ENCODE results near the gene PRR23E. TPM values are rescaled to one million over a fixed set of nuclear protein-coding genes. Genes with fewer than 3 reads are reported as not detected.

PRR23E gene
- total RNA-seq, 2 experiments from 2014 or later = not detected

GRCh38 chr3:127238602-127239001 is 45.7 kb downstream of the PRR23E start:
- H3K4me1 Mint-ChIP-seq (ENCODE audit: low read depth) = no peaks in the 10 kb centered on the region
- peaks cover 13% of the 10 kb centered on the region for H3K36me3 Mint-ChIP-seq (ENCODE audit: low read depth)
- Histone ChIP-seq H3K27me3 (ENCODE audit: control insufficient read depth in 1 of 2, insufficient read depth in 2 of 2, low read length in 2 of 2) (peaks cover 0 to 6% of the 10 kb centered on the region in 2 experiments), H3K4me1 (ENCODE audit: insufficient read depth, low read length) (no peaks in the 10 kb centered on the region), H3K4me3 (ENCODE audit: low read length) (no peak overlapping the region), H3K9me3 (ENCODE audit: control insufficient read depth in 1 of 2, insufficient read depth in 1 of 2, low read length in 2 of 2) (peaks cover 6 to 8% of the 10 kb centered on the region in 2 experiments), H3K27ac (ENCODE audit: low read depth in 1 of 2, low read length in 2 of 2) (no peak overlapping the region), H3K36me3 (ENCODE audit: insufficient read depth, low read length) (no peaks in the 10 kb centered on the region)
- DNase-seq (no peak), ATAC-seq (ENCODE audit: poor library complexity) (no peak)
- ChIA-PET CTCF (no interaction called here), POLR2A (interaction anchor here (0.6 kb wide), 1 partner anchor 676 kb away, joined by 3 read pairs; no protein-coding TSS in a partner anchor)
- no peak overlapping the region for H3K4me3 Mint-ChIP-seq
- peaks cover 15% of the 10 kb centered on the region for H3K9me3 Mint-ChIP-seq
- peaks cover 15% of the 10 kb centered on the region for H3K27me3 Mint-ChIP-seq
- H3K27ac Mint-ChIP-seq = no peak overlapping the region
- TF ChIP-seq CTCF (IDR thresholded peaks at IDR 0.05) = no peak
- intact Hi-C loops (cut with DNase I, micrococcal nuclease) = no loop called here

GRCh38 chr3:127247292-127247691 is 54.4 kb downstream of the PRR23E start:
- H3K4me1 Mint-ChIP-seq (ENCODE audit: low read depth) = no peaks in the 10 kb centered on the region
- H3K9me3 Mint-ChIP-seq = peaks cover 29% of the 10 kb centered on the region
- no peak overlapping the region for H3K27ac Mint-ChIP-seq
- H3K4me3 Mint-ChIP-seq = no peak overlapping the region
- CTCF ChIA-PET = no interaction called here
- H3K27ac ChIP-seq (ENCODE audit: low read depth in 1 of 2, low read length in 2 of 2) = no peak overlapping the region
- peaks cover 8 to 48% of the 10 kb centered on the region in 2 experiments for H3K9me3 ChIP-seq (ENCODE audit: control insufficient read depth in 1 of 2, insufficient read depth in 1 of 2, low read length in 2 of 2)
- no peak for DNase-seq
- H3K4me1 ChIP-seq (ENCODE audit: insufficient read depth, low read length) = no peaks in the 10 kb centered on the region
- no peak for ATAC-seq (ENCODE audit: poor library complexity)
- peaks cover 3% of the 10 kb centered on the region for H3K27me3 Mint-ChIP-seq
- no peaks in the 10 kb centered on the region for H3K36me3 ChIP-seq (ENCODE audit: insufficient read depth, low read length)
- no peaks in the 10 kb centered on the region for H3K27me3 ChIP-seq (ENCODE audit: control insufficient read depth in 1 of 2, insufficient read depth in 2 of 2, low read length in 2 of 2)
- POLR2A ChIA-PET = no interaction called here
- H3K4me3 ChIP-seq (ENCODE audit: low read length) = no peak overlapping the region
- intact Hi-C loops (cut with DNase I, micrococcal nuclease) = no loop called here
- peaks cover 2% of the 10 kb centered on the region for H3K36me3 Mint-ChIP-seq (ENCODE audit: low read depth)
- TF ChIP-seq CTCF (IDR thresholded peaks at IDR 0.05) = no peak

Other genes starting within 250 kb of the PRR23E start
- 10 to 100 TPM in 1 of 2 experiments, 1 to 10 TPM in 1; 9.8 to 10.6 TPM for gene PLXNA1, start 210.0 kb upstream of the PRR23E start, total RNA-seq
- gene PRR20G, start 94.9 kb downstream of the PRR23E start, total RNA-seq = not detected

Data from CD4-positive, alpha-beta T cell (primary cell).